NCI-H524 (cell line): ENCODE results near the gene GALE.

Experiments used
- DNase-seq, 2 experiments: peaks; one replicate each; lab custom pipeline; 2025; lab: John Stamatoyannopoulos, UW

Gene GALE

DNA sequence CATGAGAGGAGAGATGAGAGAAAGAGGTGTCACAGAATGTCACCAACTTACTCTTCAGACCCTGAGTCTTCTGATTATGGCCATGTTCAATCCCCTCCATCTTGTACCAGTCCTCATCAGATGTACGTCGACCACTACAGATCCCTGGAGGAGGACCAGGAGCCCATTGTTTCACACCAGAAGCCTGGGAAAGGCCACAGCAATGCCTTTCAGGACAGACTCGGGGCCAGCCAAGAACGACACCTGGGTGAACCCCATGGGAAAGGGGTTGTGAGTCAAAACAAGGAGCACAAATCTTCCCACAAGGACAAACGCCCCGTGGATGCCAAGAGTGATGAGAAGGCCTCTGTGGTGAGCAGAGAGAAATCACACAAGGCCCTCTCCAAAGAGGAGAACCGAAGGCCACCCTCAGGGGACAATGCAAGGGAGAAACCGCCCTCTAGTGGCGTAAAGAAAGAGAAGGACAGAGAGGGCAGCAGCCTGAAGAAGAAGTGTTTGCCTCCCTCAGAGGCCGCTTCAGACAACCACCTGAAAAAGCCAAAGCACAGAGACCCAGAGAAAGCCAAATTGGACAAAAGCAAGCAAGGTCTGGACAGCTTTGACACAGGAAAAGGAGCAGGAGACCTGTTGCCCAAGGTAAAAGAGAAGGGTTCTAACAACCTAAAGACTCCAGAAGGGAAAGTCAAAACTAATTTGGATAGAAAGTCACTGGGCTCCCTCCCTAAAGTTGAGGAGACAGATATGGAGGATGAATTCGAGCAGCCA is 49.3 kb downstream of the GALE start:
- DNase-seq: peak in 1 of 2 experiments; percentile 30

DNA sequence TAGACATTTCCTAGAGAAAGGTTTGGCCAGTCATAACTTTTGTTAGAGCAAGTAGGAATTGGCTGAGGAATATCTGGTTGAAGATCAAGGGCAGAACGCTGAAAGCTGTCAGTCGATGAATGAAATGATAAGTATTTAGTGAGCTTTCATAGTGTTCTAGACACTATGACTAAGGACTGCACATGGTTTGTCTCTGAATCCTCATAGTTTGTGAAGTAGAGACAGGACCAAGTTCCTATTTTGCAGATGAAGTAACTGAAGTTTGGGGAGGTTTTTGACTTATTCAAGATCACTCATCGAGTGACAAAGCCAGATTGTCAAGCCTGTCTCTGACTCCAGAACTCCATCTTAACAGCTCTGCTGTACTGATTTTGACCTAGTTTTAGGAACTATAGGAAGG is 52.5 kb downstream of the GALE start:
- DNase-seq: no peak
